A673 (cell line): ENCODE results near the gene UBE2G1. TPM values are rescaled to one million over a fixed set of nuclear protein-coding genes. Genes with fewer than 3 reads are reported as not detected.
"Not testable (repeated sequence)": the region's sequence is repeated elsewhere in the genome, so short reads cannot be mapped to it uniquely, and the experiment has no call there.

Experiments
- BruUV-seq: library from RNA; stranded (reverse); fragments of 400-500 nt; replicated peaks from 2 replicates; lab custom pipeline; 2021; lab: Mats Ljungman, UMichigan
- CTCF ChIA-PET: fragments of 300-600 bp; sonication (Branson Sonifier 250); formaldehyde crosslinking; loops from one replicate; lab custom pipeline; 2022; ENCODE audit warnings: antibody characterized with exemption; lab: Charles Lee
- POLR2A ChIA-PET: fragments of 300-600 bp; sonication (Branson Sonifier 250); formaldehyde crosslinking; loops from one replicate; lab custom pipeline; 2022; ENCODE audit warnings: antibody characterized with exemption; ENCODE audit not compliant: low non-redundant PET; lab: Charles Lee
- DNase-seq: peaks from one replicate; pipeline ENCODE4 v3.0.0-alpha.2; 2015; ENCODE audit warnings: low spot score
- H3K27ac ChIP-seq: fragments of 200-600 bp; sonication (generic); 2 replicates; pipeline ENCODE4 v1.5.1; 2016; ENCODE audit warnings: mixed run types, low read depth, mild to moderate bottlenecking, mixed read lengths, antibody characterized with exemption, low read length; ENCODE audit not compliant: poor library complexity, severe bottlenecking
- H3K27me3 ChIP-seq: fragments of 200-600 bp; sonication (generic); replicated peaks from 2 replicates; pipeline ENCODE4 v1.6.1; 2017; ENCODE audit warnings: mixed run types, low read depth, mild to moderate bottlenecking, mixed read lengths, antibody characterized with exemption, low read length; ENCODE audit not compliant: insufficient read depth, poor library complexity
- H3K36me3 ChIP-seq: fragments of 200-600 bp; sonication (generic); 2 replicates; pipeline ENCODE4 v1.6.1; 2016; ENCODE audit warnings: mixed run types, mild to moderate bottlenecking, mixed read lengths, antibody characterized with exemption, low read length; ENCODE audit not compliant: insufficient read depth, poor library complexity, severe bottlenecking
- H3K4me1 ChIP-seq: fragments of 200-600 bp; sonication (generic); 2 replicates; pipeline ENCODE4 v1.6.1; 2017; ENCODE audit warnings: mixed run types, mild to moderate bottlenecking, mixed read lengths, antibody characterized with exemption, low read length; ENCODE audit not compliant: insufficient read depth, poor library complexity, severe bottlenecking
- H3K4me3 ChIP-seq: fragments of 200-600 bp; sonication (generic); 2 replicates; pipeline ENCODE4 v1.5.1; 2016; ENCODE audit warnings: low read depth, mixed run types, mild to moderate bottlenecking, mixed read lengths, low read length; ENCODE audit not compliant: poor library complexity, severe bottlenecking
- H3K9me3 ChIP-seq: fragments of 200-600 bp; sonication (generic); 2 replicates; pipeline ENCODE4 v1.6.1; 2016; ENCODE audit warnings: mixed run types, low read depth, mild to moderate bottlenecking, mixed read lengths, antibody characterized with exemption, low read length; ENCODE audit not compliant: poor library complexity, severe bottlenecking
- CTCF ChIP-seq: fragments of 300-800, 200-600 bp; sonication (generic); conservative IDR thresholded peaks from 2 replicates; pipeline ENCODE4 v1.5.1; 2017; ENCODE audit warnings: low read depth, mild to moderate bottlenecking, antibody characterized with exemption, low read length, moderate library complexity, mixed read lengths
- EZH2 ChIP-seq: fragments of 200-600 bp; sonication (generic); IDR thresholded peaks from 2 replicates; pipeline ENCODE4 v1.6.1; 2017; ENCODE audit warnings: borderline replicate concordance, low read depth, mild to moderate bottlenecking, mixed read lengths, antibody characterized with exemption, low read length; ENCODE audit not compliant: poor library complexity, severe bottlenecking
- intact Hi-C: fragments of 100-400 bp; cut with micrococcal nuclease; formaldehyde crosslinking; loops from one replicate; pipeline ENCODE4 v1.10.0; 2022; ENCODE audit not compliant: unreplicated experiment
- total RNA-seq: library from RNA; stranded (reverse); gene quantifications from 2 replicates; pipeline ENCODE4 v1.2.3, GENCODE V29; 2021

UBE2G1 gene
- total RNA-seq, 1 experiment from 2014 or later, result 107 TPM

- intact Hi-C loops, result no loop called here
- H3K27ac ChIP-seq, result no peak overlapping the region
- no peak overlapping the region for H3K4me3 ChIP-seq
- ChIA-PET CTCF (no interaction called here), POLR2A (interaction anchor here (0.7 kb wide), 1 partner anchor 150 kb away, joined by 3 read pairs; no protein-coding TSS in a partner anchor)
- no peaks in the 10 kb centered on the region for H3K27me3 ChIP-seq
- H3K4me1 ChIP-seq, result no peaks in the 10 kb centered on the region
- no peak for TF ChIP-seq CTCF
- TF ChIP-seq EZH2, result no peak
- no peaks in the 10 kb centered on the region for H3K9me3 ChIP-seq
- no peaks in the 10 kb centered on the region for H3K36me3 ChIP-seq
- BruUV-seq, result no TSS peak
- no peak for DNase-seq
Observed at GRCh38 chr17:4378626-4379025, 12.2 kb upstream of the UBE2G1 start.

- H3K4me3 ChIP-seq, H3K4me1 ChIP-seq, H3K36me3 ChIP-seq, H3K27ac ChIP-seq, H3K27me3 ChIP-seq, CTCF ChIA-PET, DNase-seq, intact Hi-C loops, BruUV-seq, H3K9me3 ChIP-seq, POLR2A ChIA-PET: not testable (repeated sequence)
Observed at GRCh38 chr17:4377247-4377646, 10.8 kb upstream of the UBE2G1 start.

DNA sequence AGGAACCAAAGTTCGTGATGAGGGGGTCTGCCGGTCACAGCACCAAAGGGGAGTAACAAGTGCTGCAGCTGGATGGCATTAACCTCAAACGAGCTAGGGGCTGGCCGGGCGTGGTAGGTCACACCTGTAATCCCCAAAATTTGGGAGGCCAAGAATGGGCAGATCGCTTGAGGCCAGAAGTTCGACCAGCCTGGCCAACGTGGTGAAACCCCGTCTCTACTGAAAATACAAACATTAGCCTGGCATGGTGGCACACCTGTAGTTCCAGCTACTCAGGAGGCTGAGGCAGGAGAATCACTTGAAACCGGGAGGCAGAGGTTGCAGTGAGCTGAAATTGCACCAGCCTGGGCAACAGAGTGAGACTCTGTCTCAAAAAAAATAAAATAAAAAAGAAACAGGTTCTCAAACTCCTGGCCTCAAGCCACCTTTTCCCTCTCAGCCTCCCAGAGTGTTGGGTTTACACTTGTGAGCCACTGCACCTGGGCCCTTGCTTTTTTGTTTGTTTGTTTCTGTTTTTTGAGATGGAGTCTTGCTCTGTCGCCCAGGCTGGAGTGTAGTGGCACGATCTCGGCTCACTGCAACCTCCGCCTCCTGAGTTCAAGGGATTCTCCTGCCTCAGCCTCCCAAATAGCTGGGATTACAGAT lies 9.4 kb upstream of the UBE2G1 start:
- H3K27ac ChIP-seq, H3K9me3 ChIP-seq, intact Hi-C loops, CTCF ChIA-PET, H3K4me3 ChIP-seq, H3K4me1 ChIP-seq, POLR2A ChIA-PET, DNase-seq, H3K36me3 ChIP-seq, BruUV-seq, H3K27me3 ChIP-seq: not testable (repeated sequence)

DNA sequence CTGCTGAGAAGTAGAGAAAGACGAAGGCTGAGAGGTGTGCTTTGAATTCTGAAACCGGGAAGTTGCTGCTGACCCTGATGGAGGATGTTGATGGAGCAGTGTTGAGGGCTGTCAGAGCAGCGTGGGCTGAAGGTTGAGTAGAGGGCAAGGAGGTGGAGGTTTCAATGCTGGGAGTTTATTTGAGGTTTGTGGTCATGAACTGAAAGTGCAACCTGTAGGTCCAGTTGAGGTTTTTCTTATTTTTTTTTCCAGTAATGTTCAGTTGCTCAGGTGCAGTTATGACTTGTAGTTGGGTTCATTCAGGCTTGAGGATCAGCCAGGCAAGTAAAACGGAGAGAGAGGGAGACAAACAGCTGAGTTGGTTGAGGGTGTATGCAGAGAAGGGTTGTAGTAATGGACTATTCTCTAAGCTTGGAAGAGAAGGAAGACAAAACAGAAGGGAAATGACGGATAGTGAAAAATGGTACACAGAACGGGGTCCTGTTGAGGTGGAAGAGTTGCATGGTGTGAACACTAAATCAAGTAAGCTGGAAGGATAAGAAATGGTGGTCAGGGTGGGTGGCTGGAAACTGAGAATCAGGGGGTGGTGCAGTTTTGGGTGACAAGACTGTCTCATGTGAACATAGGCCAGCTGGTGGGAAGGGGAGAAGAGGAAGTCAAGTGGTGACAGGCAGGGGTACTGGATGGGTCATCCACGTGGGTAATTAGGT lies 8.7 kb upstream of the UBE2G1 start:
- no peaks in the 10 kb centered on the region for H3K36me3 ChIP-seq
- H3K27me3 ChIP-seq, result no peaks in the 10 kb centered on the region
- DNase-seq, result no peak
- no peaks in the 10 kb centered on the region for H3K9me3 ChIP-seq
- BruUV-seq, result no TSS peak
- intact Hi-C loops, result no loop called here
- ChIA-PET POLR2A (no interaction called here), CTCF (no interaction called here)
- H3K4me3 ChIP-seq, result no peak overlapping the region
- TF ChIP-seq EZH2 (no peak), CTCF (no peak)
- H3K27ac ChIP-seq, result no peak overlapping the region
- H3K4me1 ChIP-seq, result no peaks in the 10 kb centered on the region
